B cell (primary cell): ENCODE data around the gene TSEN15. TPM values are rescaled to one million over a fixed set of nuclear protein-coding genes. Genes with fewer than 3 reads are reported as not detected.

Experiments used
- ATAC-seq: fragments of 200-7000 bp; cut with Tn5 transposase; one replicate; pipeline ENCODE4 v1.10.0; 2021; ENCODE audit warnings: low read depth, mild to moderate bottlenecking, moderate number of reproducible peaks, moderate library complexity
- CTCF ChIA-PET: fragments of 350-600 bp; sonication (Branson Sonifier 250); formaldehyde crosslinking; loops from one replicate; lab custom pipeline; 2021; ENCODE audit warnings: antibody characterized with exemption, inconsistent platforms; lab: Charles Lee
- POLR2A ChIA-PET: fragments of 350-600 bp; sonication (Branson Sonifier 250); formaldehyde crosslinking; loops from one replicate; lab custom pipeline; 2021; ENCODE audit warnings: antibody characterized with exemption; lab: Charles Lee
- DNase-seq: peaks from one replicate; pipeline ENCODE4 v3.0.0; 2013
- H2AFZ ChIP-seq: 2 replicates; pipeline ENCODE4 v1.6.1; 2012; ENCODE audit warnings: mild to moderate bottlenecking, low read depth, low read length; ENCODE audit not compliant: insufficient read depth, poor library complexity, severe bottlenecking
- H3K27ac ChIP-seq, 2 donors: 1 replicate in 1 of 2; 2 replicates in 1 of 2; pipeline ENCODE4 v1.5.1; 2012 to 2013; ENCODE audit warnings: low read length in 2 of 2, mild to moderate bottlenecking in 2 of 2, moderate library complexity in 1 of 2
- H3K27me3 ChIP-seq, 4 experiments: fragments of 200-600 bp in 1 of 4; sonication (generic) in 1 of 4; replicated peaks in 1 of 4; 1 replicate in 2 of 4; 2 replicates in 2 of 4; pipeline versions ENCODE4 v1.6.1 to v1.7.0; 2013 to 2016; ENCODE audit warnings: low read length in 3 of 4, mild to moderate bottlenecking in 2 of 4, mixed read lengths in 1 of 4, moderate library complexity in 1 of 4; ENCODE audit not compliant: insufficient read depth in 4 of 4, control insufficient read depth in 3 of 4; ENCODE audit errors: control extremely low read depth in 1 of 4
- H3K36me3 ChIP-seq, 2 experiments: replicated peaks in 1 of 2; 1 replicate in 1 of 2; 2 replicates in 1 of 2; pipeline versions ENCODE4 v1.6.1 to v1.7.1; 2013; ENCODE audit warnings: low read length in 1 of 2; ENCODE audit not compliant: insufficient read depth in 2 of 2, control insufficient read depth in 1 of 2; ENCODE audit errors: control extremely low read depth in 1 of 2, extremely low read depth in 1 of 2
- H3K4me1 ChIP-seq, 2 donors: fragments of 200-600 bp in 1 of 2; sonication (generic) in 1 of 2; 1 replicate in 1 of 2; 2 replicates in 1 of 2; pipeline versions ENCODE4 v1.5.1 to v1.6.1; 2013 to 2017; ENCODE audit warnings: low read length in 2 of 2; ENCODE audit not compliant: control insufficient read depth in 2 of 2, insufficient read depth in 2 of 2
- H3K4me2 ChIP-seq: replicated peaks from 2 replicates; pipeline ENCODE3; 2012; ENCODE audit warnings: mild to moderate bottlenecking, low read depth, low read length; ENCODE audit not compliant: poor library complexity, severe bottlenecking
- H3K4me3 ChIP-seq, 5 experiments: fragments of 200-600 bp in 1 of 5; sonication (generic) in 1 of 5; 1 replicate in 3 of 5; 2 replicates in 2 of 5; pipeline versions ENCODE4 v1.5.1 to v1.7.0; 2011 to 2016; ENCODE audit warnings: low read length in 4 of 5, mild to moderate bottlenecking in 4 of 5, low read depth in 2 of 5, control low read depth in 1 of 5, moderate library complexity in 1 of 5; ENCODE audit not compliant: insufficient read depth in 1 of 5; ENCODE audit errors: control extremely low read depth in 1 of 5, extremely low read depth in 1 of 5
- H3K79me2 ChIP-seq: fragments of 200-600 bp; sonication (generic); one replicate; pipeline ENCODE4 v1.6.0; 2016; ENCODE audit warnings: low read length; ENCODE audit not compliant: control insufficient read depth, insufficient read depth
- H3K9ac ChIP-seq: fragments of 200-600 bp; sonication (generic); 2 replicates; pipeline ENCODE4 v1.6.1; 2017; ENCODE audit warnings: mild to moderate bottlenecking, low read length, moderate library complexity
- H3K9me3 ChIP-seq, 3 donors: one replicate each; pipeline versions ENCODE4 v1.6.1 to v1.7.1; 2013; ENCODE audit warnings: low read length in 2 of 3; ENCODE audit not compliant: control insufficient read depth in 2 of 3, insufficient read depth in 1 of 3; ENCODE audit errors: control extremely low read depth in 1 of 3
- H4K20me1 ChIP-seq: 2 replicates; pipeline ENCODE4 v1.6.0; 2012; ENCODE audit warnings: mild to moderate bottlenecking, low read length; ENCODE audit not compliant: insufficient read depth, control insufficient read depth, poor library complexity, severe bottlenecking
- H3K27ac Mint-ChIP-seq: one replicate; pipeline ENCODE4 v1.8.0; 2021; ENCODE audit warnings: mixed read lengths
- H3K27me3 Mint-ChIP-seq: one replicate; pipeline ENCODE4 v1.8.0; 2021; ENCODE audit warnings: mixed read lengths
- H3K4me1 Mint-ChIP-seq: one replicate; pipeline ENCODE4 v1.8.0; 2021; ENCODE audit warnings: mixed read lengths
- H3K4me3 Mint-ChIP-seq: one replicate; pipeline ENCODE4 v1.8.0; 2021; ENCODE audit warnings: mixed read lengths
- H3K9me3 Mint-ChIP-seq: one replicate; pipeline ENCODE4 v1.8.0; 2022; ENCODE audit warnings: mixed read lengths; ENCODE audit not compliant: insufficient read depth
- CTCF ChIP-seq: fragments of 200-600 bp; IDR thresholded peaks from one replicate; pipeline ENCODE4 v1.8.0; 2022; ENCODE audit warnings: antibody characterized with exemption, mild to moderate bottlenecking
- EZH2 ChIP-seq: IDR thresholded peaks from 2 replicates; pipeline ENCODE4 v1.6.1; 2012; ENCODE audit warnings: borderline replicate concordance, low read depth, mild to moderate bottlenecking, moderate library complexity, low read length; ENCODE audit not compliant: insufficient read depth, poor library complexity, severe bottlenecking
- WGBS: methylation state at CpG from one replicate; pipeline ENCODE4 v1.1.5; 2013; ENCODE audit warnings: missing lambda C conversion rate; ENCODE audit not compliant: insufficient coverage; 5-methylcytosine and 5-hydroxymethylcytosine counted together
- intact Hi-C: fragments of 100-400 bp; cut with micrococcal nuclease; formaldehyde crosslinking; loops from one replicate; pipeline ENCODE4 v1.10.0; 2022
- polyA plus RNA-seq: library from polyadenylated mRNA; depleted of rRNA; stranded (reverse); fragments of >200 nt; gene quantifications from 2 replicates; pipeline ENCODE4 v1.2.3, GENCODE V29; 2012
- total RNA-seq, 2 donors: library from RNA; stranded (reverse); fragments of 120-200 nt in 1 of 2; gene quantifications; 1 replicate in 1 of 2; 2 replicates in 1 of 2; pipeline versions ENCODE4 v1.2.3 to v1.2.4, GENCODE V29; 2013 to 2022

Gene TSEN15
- total and polyA plus RNA-seq, 2 donors (not counting 1 experiment from before 2014, with no cell fraction given) = 15.5 to 25.2 TPM

GRCh38 chr1:184060316-184060715 lies 8.8 kb downstream of the TSEN15 start:
- ATAC-seq (no peak), DNase-seq (no peak)
- Histone ChIP-seq H3K79me2 (no peaks in the 10 kb centered on the region), H3K27ac (no peak overlapping the region), H3K4me3 (no peak overlapping the region), H3K27me3 (no peaks in the 10 kb centered on the region), H3K36me3 (peaks cover 6 to 18% of the 10 kb centered on the region in 2 experiments), H4K20me1 (no peaks in the 10 kb centered on the region), H2AFZ (no peak overlapping the region), H3K9ac (no peak overlapping the region), H3K4me1 (no peaks in the 10 kb centered on the region), H3K9me3 (no peaks in the 10 kb centered on the region), H3K4me2 (no peak overlapping the region)
- no peak for TF ChIP-seq EZH2
- no peak for TF ChIP-seq CTCF
- Mint-ChIP-seq H3K27ac (no peak overlapping the region), H3K9me3 (no peaks in the 10 kb centered on the region), H3K4me1 (peaks cover 2% of the 10 kb centered on the region), H3K27me3 (no peaks in the 10 kb centered on the region), H3K4me3 (no peak overlapping the region)
- intact Hi-C loops = no loop called here
- POLR2A ChIA-PET = no interaction called here
- 91% methylated on average over 2 of the region's 3 CpGs for WGBS
- CTCF ChIA-PET = no interaction called here

GRCh38 chr1:184061396-184062003 lies 10.0 kb downstream of the TSEN15 start:
- no peaks in the 10 kb centered on the region for H3K27me3 ChIP-seq
- DNase-seq (no peak), ATAC-seq (no peak)
- no peak overlapping the region for H3K9ac ChIP-seq
- Mint-ChIP-seq H3K4me3 (no peak overlapping the region), H3K27me3 (no peaks in the 10 kb centered on the region), H3K27ac (no peak overlapping the region), H3K9me3 (no peaks in the 10 kb centered on the region), H3K4me1 (peaks cover 2% of the 10 kb centered on the region)
- no peaks in the 10 kb centered on the region for H3K4me1 ChIP-seq
- H3K79me2 ChIP-seq = no peaks in the 10 kb centered on the region
- ChIA-PET POLR2A (no interaction called here), CTCF (no interaction called here)
- intact Hi-C loops = no loop called here
- H3K4me3 ChIP-seq = no peak overlapping the region
- H3K36me3 ChIP-seq = peaks cover 6 to 18% of the 10 kb centered on the region in 2 experiments
- H3K4me2 ChIP-seq = no peak overlapping the region
- H2AFZ ChIP-seq = no peak overlapping the region
- 100% methylated on average over 1 of the region's 2 CpGs for WGBS
- no peaks in the 10 kb centered on the region for H4K20me1 ChIP-seq
- H3K9me3 ChIP-seq = no peaks in the 10 kb centered on the region
- TF ChIP-seq CTCF = no peak
- TF ChIP-seq EZH2 = no peak
- no peak overlapping the region for H3K27ac ChIP-seq
